Naive thymus-derived CD8-positive, alpha-beta T cell (primary cell): Measurements from ENCODE around the gene GPC6. TPM values are rescaled to one million over a fixed set of nuclear protein-coding genes. Genes with fewer than 3 reads are reported as not detected.

Experiments
- ATAC-seq, 2 donors: fragments of 150-1000 bp; cut with Tn5 transposase in 1 of 2; sonication (Bioruptor Pico), chemical (Tn5 transposase) in 1 of 2; 1 replicate in 1 of 2; 2 replicates in 1 of 2; pipeline ENCODE4 v1.10.0; 2021; ENCODE audit warnings: mild to moderate bottlenecking in 2 of 2, moderate library complexity in 2 of 2
- POLR2A ChIA-PET: fragments of 350-600 bp; sonication (Branson Sonifier 250); formaldehyde crosslinking; loops from one replicate; lab custom pipeline; 2021; ENCODE audit warnings: antibody characterized with exemption; lab: Charles Lee
- DNase-seq, 10 donors: peaks; one replicate each; pipeline versions ENCODE4 v3.0.0 to v3.0.0-alpha.2; 2020 to 2022
- H3K27ac Mint-ChIP-seq, 10 donors: one replicate each; pipeline ENCODE4 v1.8.0; 2020 to 2022; ENCODE audit warnings: mild to moderate bottlenecking in 10 of 10, mixed read lengths in 10 of 10, moderate library complexity in 4 of 10, inconsistent platforms in 1 of 10
- H3K27me3 Mint-ChIP-seq, 5 donors: one replicate each; pipeline ENCODE4 v1.8.0; 2021 to 2022; ENCODE audit warnings: mixed read lengths in 5 of 5
- H3K36me3 Mint-ChIP-seq, 3 donors: one replicate each; pipeline ENCODE4 v1.8.0; 2020 to 2022; ENCODE audit warnings: mixed read lengths in 3 of 3, mild to moderate bottlenecking in 2 of 3, inconsistent platforms in 1 of 3
- H3K4me1 Mint-ChIP-seq, 4 donors: one replicate each; pipeline ENCODE4 v1.8.0; 2021 to 2022; ENCODE audit warnings: mixed read lengths in 4 of 4
- H3K4me3 Mint-ChIP-seq, 10 donors: one replicate each; pipeline ENCODE4 v1.8.0; 2020 to 2022; ENCODE audit warnings: mild to moderate bottlenecking in 10 of 10, mixed read lengths in 10 of 10, moderate library complexity in 6 of 10, inconsistent platforms in 1 of 10
- H3K9me3 Mint-ChIP-seq, 9 donors: one replicate each; pipeline ENCODE4 v1.8.0; 2020 to 2022; ENCODE audit warnings: mixed read lengths in 9 of 9, mild to moderate bottlenecking in 3 of 9, inconsistent platforms in 1 of 9, moderate library complexity in 1 of 9
- polyA plus RNA-seq, 3 donors: library from polyadenylated mRNA; unstranded; fragments of 300-500 nt; fragmentation: Illumina TruSeq; gene quantifications; one replicate each; pipeline ENCODE4 v1.2.3, GENCODE V29; 2021
- total RNA-seq, 8 experiments: library from RNA in 2 of 8; stranded (reverse) in 2 of 8; gene quantifications; one replicate each; pipeline ENCODE4 v1.2.3 and lab custom pipeline; 2021 to 2026

Gene GPC6
- total and polyA plus RNA-seq, 5 experiments from 2014 or later, result not detected

DNA sequence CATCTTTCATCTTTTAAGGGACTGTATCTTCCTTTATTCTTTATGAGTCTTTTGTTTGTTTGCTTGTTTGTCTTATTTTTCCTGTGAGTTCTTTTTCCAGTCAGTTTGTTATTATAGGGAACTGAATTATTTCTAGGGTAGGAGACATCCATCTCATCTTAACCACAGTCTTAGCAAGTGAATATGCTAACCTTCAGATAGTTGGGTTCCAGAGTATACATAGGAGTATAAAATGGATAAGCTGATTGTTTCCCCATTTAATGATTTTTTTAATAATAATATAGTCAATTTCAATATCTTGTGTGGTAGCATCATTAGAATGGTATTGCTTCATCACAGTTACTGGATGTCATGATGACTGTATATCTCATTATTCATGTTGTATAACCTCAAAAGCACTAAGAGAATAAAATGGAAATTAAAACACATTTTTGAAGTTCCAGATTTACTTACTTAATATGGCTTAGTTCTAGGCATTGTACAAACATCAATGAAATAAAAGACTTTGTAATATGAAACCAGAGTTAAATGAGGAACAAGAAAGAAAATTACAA, 33.0 kb downstream of the GPC6 start:
- H3K4me1 Mint-ChIP-seq, result no peaks in the 10 kb centered on the region
- H3K36me3 Mint-ChIP-seq, result no peaks in the 10 kb centered on the region
- POLR2A ChIA-PET, result no interaction called here
- DNase-seq (no peak), ATAC-seq (no peak)
- peaks cover 0 to 2% (median 0%) of the 10 kb centered on the region in 9 donors for H3K9me3 Mint-ChIP-seq
- no peak overlapping the region for H3K27ac Mint-ChIP-seq
- H3K4me3 Mint-ChIP-seq, result no peak overlapping the region
- H3K27me3 Mint-ChIP-seq, result peaks cover 0 to 2% (median 0%) of the 10 kb centered on the region in 5 donors

GRCh38 chr13:93260591-93260990, 34.0 kb downstream of the GPC6 start:
- POLR2A ChIA-PET, result no interaction called here
- DNase-seq (no peak), ATAC-seq (no peak)
- H3K27ac Mint-ChIP-seq, result no peak overlapping the region
- peaks cover 0 to 2% (median 0%) of the 10 kb centered on the region in 5 donors for H3K27me3 Mint-ChIP-seq
- H3K36me3 Mint-ChIP-seq, result no peaks in the 10 kb centered on the region
- H3K9me3 Mint-ChIP-seq, result peaks cover 0 to 2% (median 0%) of the 10 kb centered on the region in 9 donors
- H3K4me3 Mint-ChIP-seq, result no peak overlapping the region
- no peaks in the 10 kb centered on the region for H3K4me1 Mint-ChIP-seq

DNA sequence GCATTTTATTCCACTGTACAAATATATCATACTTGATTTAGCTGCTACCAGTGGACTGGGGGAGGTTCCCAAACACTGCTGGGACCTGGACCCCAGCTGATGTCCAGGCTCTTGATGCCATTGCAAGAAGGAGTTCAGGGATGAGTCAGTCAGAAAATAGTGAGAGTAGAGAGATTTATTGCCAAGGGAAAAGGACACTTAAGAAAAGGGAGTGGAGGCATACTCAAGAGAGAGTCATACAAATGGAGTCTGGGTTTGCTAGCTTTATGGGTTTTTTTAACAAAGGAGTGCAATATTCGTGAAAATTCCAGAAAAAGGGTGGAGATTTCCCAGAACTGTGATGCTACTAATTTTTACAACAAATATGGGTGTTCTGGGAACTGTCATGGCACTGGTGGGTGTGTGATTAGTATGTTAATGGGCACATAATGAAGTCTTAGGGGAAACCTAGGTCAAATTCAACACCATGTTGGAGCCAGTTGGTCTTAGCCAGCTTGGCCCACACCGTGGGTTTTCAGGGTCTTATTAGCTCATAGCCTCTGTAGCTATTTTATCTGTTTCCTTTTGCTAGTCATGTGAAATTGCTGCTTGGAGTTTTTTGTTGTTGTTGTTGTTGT, 36.2 kb downstream of the GPC6 start:
- H3K9me3 Mint-ChIP-seq, result peaks cover 0 to 2% (median 0%) of the 10 kb centered on the region in 9 donors
- ATAC-seq (no peak), DNase-seq (no peak)
- H3K36me3 Mint-ChIP-seq, result no peaks in the 10 kb centered on the region
- H3K4me3 Mint-ChIP-seq, result no peak overlapping the region
- POLR2A ChIA-PET, result no interaction called here
- H3K27me3 Mint-ChIP-seq, result peaks cover 0 to 4% (median 0%) of the 10 kb centered on the region in 5 donors
- H3K27ac Mint-ChIP-seq, result no peak overlapping the region
- H3K4me1 Mint-ChIP-seq, result no peaks in the 10 kb centered on the region

DNA sequence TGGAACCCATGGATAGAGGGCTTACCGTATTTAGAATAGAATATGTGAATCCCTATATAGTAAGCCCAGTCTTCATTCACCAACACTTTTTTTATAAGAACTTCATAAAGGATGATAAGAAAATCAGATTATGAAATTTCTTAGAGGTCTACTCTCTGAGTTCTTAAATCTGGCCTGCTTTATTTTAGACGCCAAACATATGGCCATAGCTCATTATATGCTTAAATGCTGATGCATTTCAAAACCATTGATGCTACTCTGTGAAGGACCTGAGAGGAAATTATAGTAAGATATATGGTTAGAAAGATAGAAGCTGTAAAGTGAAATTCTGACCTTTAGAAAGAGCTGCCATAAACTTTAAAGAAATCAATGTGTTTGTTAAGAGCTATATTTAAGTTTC, 38.3 kb downstream of the GPC6 start:
- Mint-ChIP-seq H3K36me3 (no peaks in the 10 kb centered on the region), H3K4me1 (no peaks in the 10 kb centered on the region), H3K27ac (no peak overlapping the region), H3K9me3 (no peaks in the 10 kb centered on the region), H3K4me3 (no peak overlapping the region), H3K27me3 (peaks cover 0 to 7% (median 0%) of the 10 kb centered on the region in 5 donors)
- no peak for DNase-seq
- no peak for ATAC-seq
- POLR2A ChIA-PET, result no interaction called here

DNA sequence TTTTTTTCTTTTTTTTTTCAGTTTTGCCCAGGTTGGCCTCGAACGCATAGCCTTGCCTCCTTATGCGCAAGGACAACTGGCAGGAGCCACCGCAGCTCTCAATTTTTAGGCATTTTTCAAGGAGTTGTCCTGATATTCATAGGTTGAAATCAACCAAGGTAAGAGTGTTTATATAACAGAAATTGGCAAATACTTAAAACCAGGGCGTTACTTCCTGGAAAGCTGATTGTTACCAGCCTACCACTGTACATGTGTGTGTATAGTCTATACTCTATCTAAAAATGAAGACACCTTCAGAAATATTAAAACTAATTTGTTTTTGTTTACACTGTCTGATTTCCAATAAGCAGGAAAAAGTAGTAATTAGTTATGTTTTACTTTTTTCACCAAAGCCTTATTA, 39.2 kb downstream of the GPC6 start:
- H3K27ac Mint-ChIP-seq, result no peak overlapping the region
- H3K4me1 Mint-ChIP-seq, result no peaks in the 10 kb centered on the region
- H3K4me3 Mint-ChIP-seq, result no peak overlapping the region
- no peaks in the 10 kb centered on the region for H3K36me3 Mint-ChIP-seq
- POLR2A ChIA-PET, result no interaction called here
- ATAC-seq (no peak), DNase-seq (no peak)
- H3K9me3 Mint-ChIP-seq, result no peaks in the 10 kb centered on the region
- peaks cover 0 to 7% (median 0%) of the 10 kb centered on the region in 5 donors for H3K27me3 Mint-ChIP-seq

DNA sequence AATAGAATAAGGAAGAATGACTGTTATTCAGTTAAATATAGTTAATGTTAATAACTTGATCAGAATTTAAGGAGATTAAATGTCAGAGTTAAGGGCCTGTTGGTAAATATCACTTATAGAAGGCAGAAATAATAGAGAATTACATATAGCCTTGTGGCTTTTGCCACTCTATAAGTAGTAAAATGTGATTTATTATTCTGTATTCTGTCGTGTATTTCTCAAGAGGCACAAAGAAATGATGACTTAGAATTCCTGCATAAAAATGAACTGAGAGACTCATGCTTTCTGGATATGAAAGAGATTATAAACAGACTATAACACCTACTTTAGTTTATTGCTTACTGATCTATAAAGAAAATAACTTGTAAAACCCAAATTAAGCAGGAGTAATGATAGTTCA, 40.1 kb downstream of the GPC6 start:
- ATAC-seq (no peak), DNase-seq (no peak)
- POLR2A ChIA-PET, result no interaction called here
- no peaks in the 10 kb centered on the region for H3K4me1 Mint-ChIP-seq
- no peak overlapping the region for H3K27ac Mint-ChIP-seq
- no peaks in the 10 kb centered on the region for H3K36me3 Mint-ChIP-seq
- H3K9me3 Mint-ChIP-seq, result no peaks in the 10 kb centered on the region
- H3K4me3 Mint-ChIP-seq, result no peak overlapping the region
- peaks cover 0 to 7% (median 0%) of the 10 kb centered on the region in 5 donors for H3K27me3 Mint-ChIP-seq

GRCh38 chr13:93268327-93269028, 41.9 kb downstream of the GPC6 start:
- DNase-seq (no peak), ATAC-seq (no peak)
- Mint-ChIP-seq H3K9me3 (no peaks in the 10 kb centered on the region), H3K27ac (no peak overlapping the region), H3K4me3 (no peak overlapping the region), H3K36me3 (no peaks in the 10 kb centered on the region), H3K27me3 (peaks cover 0 to 7% (median 0%) of the 10 kb centered on the region in 5 donors), H3K4me1 (no peaks in the 10 kb centered on the region)
- POLR2A ChIA-PET, result no interaction called here

- Mint-ChIP-seq H3K9me3 (no peaks in the 10 kb centered on the region), H3K27ac (no peak overlapping the region), H3K4me3 (no peak overlapping the region), H3K27me3 (peaks cover 0 to 7% (median 0%) of the 10 kb centered on the region in 5 donors), H3K36me3 (no peaks in the 10 kb centered on the region), H3K4me1 (no peaks in the 10 kb centered on the region)
- DNase-seq, result no peak
- POLR2A ChIA-PET, result no interaction called here
- ATAC-seq, result no peak
Observed at GRCh38 chr13:93270769-93271742, 44.4 kb downstream of the GPC6 start.

- Mint-ChIP-seq H3K4me1 (no peaks in the 10 kb centered on the region), H3K36me3 (no peaks in the 10 kb centered on the region), H3K27ac (no peak overlapping the region), H3K9me3 (peaks cover 0 to 4% (median 0%) of the 10 kb centered on the region in 9 donors), H3K4me3 (no peak overlapping the region), H3K27me3 (no peaks in the 10 kb centered on the region)
- DNase-seq (no peak), ATAC-seq (no peak)
- POLR2A ChIA-PET, result no interaction called here
Observed at GRCh38 chr13:93279982-93280381, 53.4 kb downstream of the GPC6 start.

- H3K9me3 Mint-ChIP-seq, result peaks cover 0 to 4% (median 0%) of the 10 kb centered on the region in 9 donors
- no peak for ATAC-seq
- no peak overlapping the region for H3K4me3 Mint-ChIP-seq
- H3K4me1 Mint-ChIP-seq, result no peaks in the 10 kb centered on the region
- no peak overlapping the region for H3K27ac Mint-ChIP-seq
- POLR2A ChIA-PET, result no interaction called here
- no peaks in the 10 kb centered on the region for H3K36me3 Mint-ChIP-seq
- no peaks in the 10 kb centered on the region for H3K27me3 Mint-ChIP-seq
- no peak for DNase-seq
Observed at GRCh38 chr13:93280688-93281087, 54.1 kb downstream of the GPC6 start.

DNA sequence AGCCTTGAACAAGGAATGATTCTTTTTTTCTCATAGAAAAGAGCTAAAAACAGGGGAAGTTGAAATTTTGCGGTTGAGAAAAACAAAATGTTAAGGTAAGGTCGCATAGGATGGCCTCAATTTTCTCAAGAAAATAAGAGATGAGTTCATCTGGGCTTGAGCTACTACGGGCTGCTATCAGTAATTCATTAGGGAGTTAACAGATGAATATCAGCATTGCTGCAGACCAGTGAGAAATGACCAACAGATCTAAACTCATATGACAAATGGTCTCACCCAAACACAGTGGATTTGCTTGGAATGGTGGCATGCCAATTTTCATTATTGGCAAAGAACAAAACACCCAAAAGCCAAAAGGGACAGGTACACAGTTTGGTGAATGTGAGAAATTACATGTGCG, 56.6 kb downstream of the GPC6 start:
- POLR2A ChIA-PET, result no interaction called here
- ATAC-seq (no peak), DNase-seq (no peak)
- no peak overlapping the region for H3K27ac Mint-ChIP-seq
- no peaks in the 10 kb centered on the region for H3K9me3 Mint-ChIP-seq
- H3K4me3 Mint-ChIP-seq, result no peak overlapping the region
- H3K27me3 Mint-ChIP-seq, result peaks cover 0 to 2% (median 0%) of the 10 kb centered on the region in 5 donors
- no peaks in the 10 kb centered on the region for H3K36me3 Mint-ChIP-seq
- H3K4me1 Mint-ChIP-seq, result no peaks in the 10 kb centered on the region

- no peaks in the 10 kb centered on the region for H3K4me1 Mint-ChIP-seq
- peaks cover 0 to 2% (median 0%) of the 10 kb centered on the region in 5 donors for H3K27me3 Mint-ChIP-seq
Observed at GRCh38 chr13:93284064-93284463, 57.5 kb downstream of the GPC6 start.

More at GRCh38 chr13:93284064-93284463, 57.5 kb downstream of the GPC6 start:
- Mint-ChIP-seq H3K4me3 (no peak overlapping the region), H3K27ac (no peak overlapping the region), H3K9me3 (no peaks in the 10 kb centered on the region), H3K36me3 (no peaks in the 10 kb centered on the region)
- ATAC-seq (no peak), DNase-seq (no peak)
- POLR2A ChIA-PET, result no interaction called here
